ENCODE results near the gene ARMC12. TPM values are rescaled to one million over a fixed set of nuclear protein-coding genes. Genes with fewer than 3 reads are reported as not detected.

ARMC12 gene
- total RNA-seq, 4 donors from 2014 or later = 0.51 to 1.7 (median 1.0) TPM

GRCh38 chr6:35790683-35791082, 53.9 kb downstream of the ARMC12 start:
- no peak for TF ChIP-seq CTCF (IDR thresholded peaks at IDR 0.05; ENCODE audit: low read depth)

GRCh38 chr6:35794536-35795452, 58.0 kb downstream of the ARMC12 start:
- no peak for TF ChIP-seq CTCF (IDR thresholded peaks at IDR 0.05; ENCODE audit: low read depth)

GRCh38 chr6:35795453-35796071, 58.7 kb downstream of the ARMC12 start:
- no peak for TF ChIP-seq CTCF (IDR thresholded peaks at IDR 0.05; ENCODE audit: low read depth)

- TF ChIP-seq CTCF (IDR thresholded peaks at IDR 0.05; ENCODE audit: low read depth) = no peak
These were observed 59.4 kb downstream of the ARMC12 start for GRCh38 chr6:35796236-35796635.

DNA sequence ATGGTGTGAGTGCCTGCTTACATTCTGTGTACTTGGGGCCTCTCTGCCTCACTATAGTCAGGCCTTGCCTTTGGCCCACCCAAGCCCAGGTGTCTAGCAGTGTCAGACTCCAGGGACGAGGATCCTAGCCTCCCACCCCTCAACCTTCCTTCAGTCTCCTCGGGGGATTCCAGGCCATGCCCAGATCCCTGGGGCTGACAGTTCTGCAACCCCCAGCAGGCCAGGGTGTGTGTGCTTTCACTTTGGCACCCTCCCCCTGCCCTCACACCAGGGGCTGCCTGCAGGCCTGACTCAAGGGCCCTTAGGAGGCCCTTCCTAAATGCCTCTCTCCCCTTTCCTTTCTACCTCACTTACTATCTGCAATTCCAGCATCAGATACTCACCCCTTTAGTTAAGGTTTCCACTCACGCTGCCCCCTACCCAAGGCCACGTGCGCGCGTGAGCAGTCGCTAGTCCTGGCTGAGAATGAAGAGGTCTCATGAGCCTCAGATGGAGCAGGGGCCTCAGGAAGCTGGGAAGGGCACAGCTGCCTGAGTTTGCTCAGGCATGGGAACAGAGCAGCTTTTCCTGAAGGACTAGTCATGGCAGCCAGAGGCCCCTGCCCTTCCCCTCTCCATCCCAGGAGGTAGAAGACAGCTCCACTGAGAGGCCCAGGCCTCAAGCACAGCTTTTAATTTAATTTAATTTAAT, 61.1 kb downstream of the ARMC12 start:
- no peak for TF ChIP-seq CTCF (IDR thresholded peaks at IDR 0.05; ENCODE audit: low read depth)

Other genes starting within 250 kb of the ARMC12 start
- gene TEAD3, start 240.0 kb upstream of the ARMC12 start, total RNA-seq = 1 to 10 TPM; 4.1 to 6.2 (median 4.7) TPM
- gene TULP1, start 224.1 kb upstream of the ARMC12 start, total RNA-seq = not detected
- 100 to 1,000 TPM; 332 to 758 (median 703) TPM for gene FKBP5, start 48.1 kb upstream of the ARMC12 start, total RNA-seq
- gene CLPSL2, start 39.6 kb downstream of the ARMC12 start, total RNA-seq = not detected
- gene CLPSL1, start 44.0 kb downstream of the ARMC12 start, total RNA-seq = not detected
- gene CLPS, start 60.3 kb downstream of the ARMC12 start, total RNA-seq = not detected
- gene LHFPL5, start 68.3 kb downstream of the ARMC12 start, total RNA-seq = not detected
- gene SRPK1, start 184.1 kb downstream of the ARMC12 start, total RNA-seq = 10 to 100 TPM; 26.2 to 38.8 (median 33.1) TPM

All from subcutaneous adipose tissue (tissue), 4 donors.